Stimulated activated CD4-positive, alpha-beta T cell treated with anti-CD3 and anti-CD28 coated beads, Interleukin-1b, Interleukin-23, amount 100 ng/mL, for 1 hour (primary cell): ENCODE results near the gene ARHGAP42.
"Not testable (repeated sequence)": the region's sequence is repeated elsewhere in the genome, so short reads cannot be mapped to it uniquely, and the experiment has no call there.

ENCODE experiments used
- DNase-seq, 2 donors: peaks; one replicate each; pipeline ENCODE4 v3.0.0-alpha.2; 2020; ENCODE audit warnings: low read depth in 2 of 2

The ARHGAP42 gene

DNA sequence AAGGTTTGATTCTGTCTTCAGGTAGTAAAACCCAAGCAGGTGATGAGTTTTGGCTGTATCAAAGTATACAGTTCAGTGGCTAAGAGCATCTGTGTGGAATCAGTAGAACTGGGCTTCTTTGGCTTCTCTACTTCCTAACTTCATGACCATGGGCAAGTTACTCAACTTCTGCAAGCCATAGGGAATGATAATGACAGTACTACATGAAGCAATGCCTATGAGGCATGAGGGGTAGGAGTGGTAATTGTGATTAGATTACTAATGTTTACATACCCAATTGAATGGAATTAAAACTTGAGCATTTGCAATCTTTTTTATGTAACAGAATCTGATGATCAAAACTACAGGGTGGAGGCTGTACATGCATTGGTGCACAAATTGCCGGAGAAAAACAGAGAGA, 278.3 kb downstream of the ARHGAP42 start:
- no peak for DNase-seq

DNA sequence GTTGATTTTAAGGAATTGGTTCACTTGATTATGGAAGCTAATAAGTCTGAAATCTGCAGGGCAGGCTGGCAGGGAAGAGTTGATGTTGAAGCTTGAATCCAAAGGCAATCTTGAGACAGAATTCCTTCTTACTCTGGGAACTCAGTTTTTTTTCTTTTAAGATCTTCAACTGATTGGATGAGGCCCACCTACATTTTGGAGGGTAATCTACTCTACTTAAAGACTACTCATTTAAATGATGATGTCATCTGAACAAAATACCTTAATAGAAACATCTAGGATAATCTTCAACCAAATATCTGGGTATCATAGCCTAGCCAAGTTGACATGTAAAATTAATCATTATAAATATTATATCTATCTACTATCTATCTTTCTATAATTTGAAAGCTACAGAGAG, 279.3 kb downstream of the ARHGAP42 start:
- DNase-seq = no peak

DNA sequence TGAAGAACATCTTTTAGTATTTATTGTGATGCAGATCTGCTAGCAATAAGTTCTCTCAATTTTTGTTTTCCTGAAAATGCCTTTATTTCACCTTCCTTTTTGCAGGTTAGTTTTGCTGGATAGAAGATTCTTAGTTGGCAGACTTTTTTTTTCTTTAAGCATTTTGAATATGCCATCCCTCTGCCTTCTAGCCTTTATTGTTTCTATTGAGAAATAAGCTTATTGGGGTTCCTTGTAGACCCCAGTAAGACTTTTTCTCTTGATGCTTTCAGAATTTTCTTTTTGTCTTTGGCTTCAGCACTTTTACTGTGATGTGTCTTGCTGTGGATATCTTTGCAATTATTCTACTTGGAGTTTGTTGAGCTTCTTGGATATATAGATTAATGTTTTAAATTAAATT, 281.9 kb downstream of the ARHGAP42 start:
- DNase-seq = no peak

DNA sequence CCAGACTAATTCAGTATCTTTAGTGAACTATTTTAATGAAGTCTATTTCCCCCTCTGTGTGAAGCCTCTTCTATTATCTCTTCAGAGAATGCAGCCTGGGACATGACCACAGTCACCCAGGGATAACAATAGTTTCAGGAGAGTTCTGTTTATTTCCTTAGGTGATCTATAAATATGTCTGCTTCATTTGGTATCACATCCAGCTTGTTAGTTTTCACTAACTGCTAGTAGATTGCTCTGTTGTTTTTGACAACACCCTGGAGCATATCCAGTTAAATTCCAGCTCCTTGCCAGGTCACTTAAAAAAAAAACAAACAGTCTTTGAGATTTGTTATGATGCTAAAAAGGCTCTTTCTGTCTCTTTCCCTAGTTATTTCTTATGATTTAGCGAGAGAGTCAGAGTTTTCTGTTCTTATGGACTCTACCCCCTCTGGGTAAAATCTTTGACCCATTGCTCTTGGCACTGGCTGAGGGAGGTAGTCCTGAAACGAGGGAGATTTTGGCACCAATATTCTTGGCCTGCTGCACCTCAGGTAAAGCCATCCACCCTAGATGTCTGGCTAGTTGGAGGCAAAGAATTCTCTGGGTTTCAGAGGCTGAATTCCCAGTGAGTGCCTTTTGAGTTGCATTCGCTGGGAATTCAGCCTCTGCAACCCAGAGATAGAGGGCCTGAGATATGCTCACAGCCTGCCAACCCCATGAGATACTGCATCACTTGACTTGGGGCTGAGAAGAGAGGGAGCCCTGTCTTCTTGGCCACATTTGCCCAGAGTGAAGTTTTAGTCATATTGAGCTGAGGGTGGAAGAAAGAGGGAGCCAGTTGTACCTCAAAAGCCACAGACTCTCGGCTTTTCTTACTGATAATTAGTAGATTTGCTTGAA, 283.4 kb downstream of the ARHGAP42 start:
- no peak for DNase-seq

DNA sequence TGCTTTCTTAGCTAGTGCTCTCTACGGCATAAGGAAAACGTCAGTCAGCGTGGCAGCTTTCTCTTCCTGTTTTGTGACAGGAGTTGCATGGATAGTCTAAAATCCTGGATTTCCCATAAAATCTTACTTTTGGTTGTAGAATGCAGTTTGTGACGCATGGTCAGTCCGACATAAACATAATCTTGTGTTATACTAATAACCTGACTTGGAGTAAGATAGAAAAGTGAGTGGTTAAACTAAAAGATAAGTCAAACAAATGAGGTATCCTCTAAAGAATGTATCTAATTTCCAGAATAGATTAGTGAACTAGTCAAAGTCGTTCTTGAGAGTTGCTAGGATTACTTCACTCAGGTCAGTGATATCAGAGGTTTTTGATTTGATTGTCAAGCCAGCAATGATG, 285.0 kb downstream of the ARHGAP42 start:
- no peak for DNase-seq

DNA sequence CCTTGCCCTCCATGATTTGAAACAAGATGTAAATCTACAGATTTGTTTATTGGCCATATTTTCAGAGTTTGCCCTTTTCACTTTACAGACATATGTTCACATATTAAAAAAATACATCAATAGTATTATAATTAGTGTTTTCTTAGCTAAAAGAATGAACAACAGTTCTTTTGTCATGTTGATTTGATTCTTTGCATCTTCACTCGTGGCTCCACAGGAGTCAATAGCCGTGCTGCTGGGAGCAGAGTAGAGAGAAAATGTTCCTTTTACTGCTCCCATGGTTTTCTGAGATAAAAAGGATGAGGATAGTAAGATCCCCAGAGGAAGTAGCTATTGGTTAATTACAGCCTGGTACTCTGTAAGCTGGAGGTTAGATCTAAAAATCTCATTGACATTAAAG, 291.4 kb downstream of the ARHGAP42 start:
- DNase-seq = no peak

DNA sequence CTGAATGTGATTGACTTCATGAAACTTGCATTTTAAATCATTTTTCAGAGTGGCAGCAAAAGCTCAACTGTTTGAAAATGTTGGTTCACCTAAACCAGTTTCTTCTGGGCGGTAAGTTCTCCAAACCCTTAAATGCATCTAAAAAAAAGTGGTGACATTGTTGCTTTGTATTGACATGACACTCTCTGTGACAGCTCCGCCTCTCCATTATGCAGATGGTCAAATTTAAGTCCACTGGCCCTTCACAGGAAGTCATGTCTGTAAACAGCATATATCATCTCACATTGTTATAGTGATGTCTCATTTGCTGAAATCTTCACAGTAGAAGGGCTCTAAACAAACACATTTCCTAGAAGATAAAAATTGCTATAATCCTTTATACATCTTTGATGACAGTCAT, 291.9 kb downstream of the ARHGAP42 start:
- DNase-seq = no peak

DNA sequence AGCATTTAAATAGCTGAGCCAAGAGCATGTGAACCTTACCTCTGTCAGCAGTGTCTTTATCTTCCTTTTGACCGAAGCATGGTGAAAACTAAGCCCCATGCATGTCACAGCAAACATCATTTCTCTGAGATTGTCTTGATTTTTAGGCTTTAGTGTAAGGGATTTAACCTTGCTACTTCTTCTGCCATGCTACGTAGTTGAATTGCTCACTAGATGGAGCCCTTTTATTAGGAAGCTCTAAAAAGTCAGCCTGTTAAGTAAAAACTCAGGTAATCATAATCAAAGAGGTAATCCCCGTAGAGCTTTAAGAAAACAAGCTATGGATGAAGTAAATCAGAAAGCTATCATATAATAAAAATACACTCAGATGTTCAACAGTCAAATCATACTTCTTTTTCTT, 293.1 kb downstream of the ARHGAP42 start:
- no peak for DNase-seq

DNA sequence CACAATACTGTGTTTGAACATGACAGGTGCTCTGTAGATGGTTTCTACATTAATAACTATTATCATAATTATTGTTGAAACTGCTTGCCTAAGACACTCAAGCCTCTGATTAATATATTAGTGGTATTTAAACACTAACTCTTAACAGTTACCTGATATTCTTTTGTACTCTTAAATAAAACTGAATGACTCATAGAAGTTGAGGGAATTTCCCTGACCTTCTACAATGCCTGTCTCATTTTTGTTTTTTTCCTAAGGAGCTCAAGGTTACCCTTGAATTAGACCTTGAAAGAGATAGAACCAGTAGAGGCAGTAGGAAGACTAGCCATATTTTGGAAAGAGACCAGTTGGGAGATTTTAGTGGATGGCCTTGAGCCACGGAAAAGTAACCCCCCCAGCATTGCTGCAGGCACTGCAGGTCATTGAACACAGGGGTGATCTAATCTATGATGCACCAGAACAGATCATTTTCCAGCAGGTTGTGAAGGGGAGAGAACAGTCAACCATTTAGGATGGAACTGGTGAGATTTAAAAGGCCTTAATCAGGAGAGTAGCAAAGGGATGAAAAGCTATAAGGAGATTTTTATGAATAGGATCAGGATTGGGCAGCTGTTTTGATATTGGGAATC, 294.2 kb downstream of the ARHGAP42 start:
- no peak for DNase-seq

DNA sequence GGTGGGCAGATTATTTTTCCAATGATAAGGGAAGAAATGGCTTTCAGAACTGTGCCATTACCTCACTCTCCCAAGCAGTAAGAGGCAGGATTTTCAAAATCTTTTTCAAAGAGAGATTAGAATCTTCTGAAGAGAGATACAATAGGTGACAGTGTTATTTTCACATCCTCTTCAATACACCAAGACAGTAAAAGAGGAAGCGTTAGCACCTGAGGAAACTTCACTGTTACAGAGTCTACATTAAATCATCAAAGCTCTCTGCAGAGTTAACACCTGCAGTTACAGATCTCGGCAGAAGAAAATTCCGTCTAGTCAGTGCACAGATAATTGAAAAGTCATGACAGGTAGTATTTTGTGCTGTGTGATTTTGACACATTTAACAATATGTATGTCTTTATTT, 297.6 kb downstream of the ARHGAP42 start:
- DNase-seq = no peak

DNA sequence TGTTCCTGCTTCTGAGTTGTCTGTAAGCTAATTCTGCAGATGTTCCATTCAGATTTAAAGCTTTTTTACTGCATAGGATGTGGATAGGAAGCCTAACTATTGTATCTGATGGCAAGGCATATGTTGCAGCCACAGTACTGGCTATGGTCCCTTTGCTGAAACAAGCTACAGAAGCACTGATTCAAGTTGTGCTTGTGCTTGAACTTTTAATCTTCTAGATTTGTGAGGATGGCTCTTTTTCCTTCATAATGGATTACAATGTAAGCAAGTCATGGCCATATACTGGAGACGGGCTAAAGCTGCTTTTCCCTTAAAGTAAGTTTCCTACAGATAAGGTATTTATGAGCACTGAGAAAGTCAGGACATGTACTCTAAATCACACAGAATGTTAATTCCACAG, 303.8 kb downstream of the ARHGAP42 start:
- no peak for DNase-seq

DNA sequence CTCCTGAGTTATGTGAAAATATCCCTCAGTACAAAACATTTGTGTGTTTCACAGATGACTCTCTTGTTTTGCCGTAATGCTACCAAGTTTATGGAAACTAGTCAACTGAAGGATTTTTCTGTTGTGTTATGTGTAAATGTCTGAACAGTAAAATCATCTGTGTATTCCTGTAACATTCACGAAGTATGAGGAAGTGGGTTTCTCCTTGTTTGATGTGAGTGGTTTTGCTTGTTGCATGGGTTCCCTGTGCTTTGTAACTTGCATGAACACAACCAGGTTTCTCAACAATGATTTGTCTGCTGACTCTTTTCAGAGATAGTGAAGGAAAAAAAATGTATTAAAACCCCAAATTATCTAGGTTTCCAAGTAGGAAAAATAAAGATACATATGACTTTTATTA, 304.5 kb downstream of the ARHGAP42 start:
- no peak for DNase-seq

DNA sequence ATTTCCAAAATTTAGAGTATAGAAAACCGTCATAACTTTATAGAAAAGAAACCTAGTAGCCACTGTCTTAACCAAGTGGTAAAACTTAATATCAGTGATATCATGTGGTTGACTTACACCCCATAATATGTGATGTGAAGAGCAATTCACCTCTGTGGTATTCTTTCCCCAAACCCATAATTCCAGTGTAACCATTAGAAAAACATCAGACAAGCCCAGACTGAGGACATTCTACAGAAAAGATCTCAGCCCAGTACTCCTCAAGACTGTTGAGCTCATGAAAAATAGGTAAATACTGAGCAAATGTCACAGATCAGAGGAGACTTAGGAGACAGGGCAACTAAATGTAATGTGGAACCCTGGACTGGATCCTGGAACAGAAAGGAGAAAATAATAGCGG, 307.9 kb downstream of the ARHGAP42 start:
- DNase-seq = no peak

DNA sequence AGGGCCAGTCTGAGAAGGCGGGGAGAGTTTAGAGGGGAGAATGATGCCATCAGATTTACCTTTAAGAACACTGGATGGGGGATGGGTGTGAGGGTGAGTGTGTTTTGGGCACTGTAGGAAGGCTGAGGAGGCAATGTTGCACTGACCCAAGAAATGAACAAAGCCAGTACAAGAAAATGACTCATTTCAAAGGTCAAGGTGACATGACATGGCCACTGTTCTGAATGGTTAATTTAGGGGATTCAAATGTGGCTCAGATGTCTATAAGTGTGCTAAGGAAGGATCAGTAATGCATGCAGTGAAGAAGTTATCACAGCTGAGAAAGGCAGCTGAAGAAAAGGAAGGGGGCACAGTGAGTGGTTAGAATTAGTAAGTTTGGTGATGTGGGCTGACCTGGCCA, 312.7 kb downstream of the ARHGAP42 start:
- DNase-seq = no peak

DNA sequence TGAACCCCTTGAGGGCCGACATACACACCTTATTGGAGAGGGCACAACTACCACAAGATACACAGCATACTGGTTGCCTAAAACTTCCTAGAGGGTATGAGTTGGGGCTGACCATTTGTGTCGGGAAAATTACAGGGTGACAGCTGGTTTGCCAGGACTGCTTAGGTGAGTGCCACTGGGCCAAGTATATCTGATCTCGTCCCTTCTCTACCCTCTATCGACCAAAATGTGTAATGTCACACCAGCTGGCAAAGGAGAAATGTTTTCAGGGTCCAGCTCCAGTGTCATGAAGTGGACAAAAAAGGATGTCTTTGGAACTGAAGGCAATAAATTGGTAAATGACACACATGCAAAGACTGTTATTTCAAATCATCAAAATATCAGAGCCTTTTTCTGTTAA, 316.4 kb downstream of the ARHGAP42 start:
- DNase-seq = no peak

DNA sequence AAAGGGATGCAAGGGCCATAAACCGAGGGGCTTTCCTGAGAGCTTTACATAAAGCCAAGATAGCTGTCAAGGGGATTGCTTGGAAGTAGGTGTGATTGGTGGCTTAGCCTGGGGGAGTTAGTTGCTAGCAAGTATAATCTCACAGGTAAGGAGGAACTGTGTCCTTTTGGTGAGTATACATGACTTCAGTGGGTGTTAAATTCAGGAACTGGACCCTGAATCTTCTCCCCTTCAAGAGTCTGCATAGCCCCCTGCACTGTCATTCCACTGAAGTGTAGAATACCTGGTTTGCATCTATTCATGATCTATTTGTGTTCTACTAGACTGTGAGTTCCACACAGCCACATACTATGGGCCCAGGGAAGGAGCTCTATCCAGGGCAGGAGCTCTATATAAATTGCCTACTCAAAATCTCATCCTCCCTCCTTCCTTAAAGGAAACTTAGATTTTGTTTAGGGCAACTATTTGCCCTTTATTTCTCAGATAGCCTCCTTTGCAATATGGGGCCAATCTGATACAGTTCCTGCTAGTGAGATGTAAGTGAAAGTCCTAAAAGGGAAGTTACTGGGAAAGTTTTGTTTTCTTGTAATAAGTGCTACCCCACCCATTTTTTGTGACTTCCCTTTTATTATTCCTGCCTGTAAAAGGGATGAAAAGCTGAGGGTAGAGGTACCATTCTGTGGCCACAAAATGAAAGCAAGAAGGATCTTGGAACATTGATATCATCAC, 322.0 kb downstream of the ARHGAP42 start:
- no peak for DNase-seq

DNA sequence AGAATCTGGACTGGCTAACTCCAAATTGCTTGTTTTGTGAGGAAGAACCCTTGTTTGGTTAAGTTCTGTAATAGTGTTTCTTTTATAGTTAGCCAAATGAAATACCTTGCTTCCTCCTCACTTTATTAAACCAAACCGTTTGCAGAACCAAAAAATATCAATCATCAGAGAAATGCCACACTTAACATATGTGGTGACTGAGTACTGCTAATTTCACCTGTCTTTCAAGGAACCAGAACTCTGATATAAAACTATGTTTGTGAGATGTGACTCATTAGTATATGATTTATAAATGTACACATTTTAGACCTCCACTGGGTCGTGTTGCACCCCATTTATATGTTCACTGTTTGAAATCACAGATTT, 322.6 kb downstream of the ARHGAP42 start:
- DNase-seq = no peak

DNA sequence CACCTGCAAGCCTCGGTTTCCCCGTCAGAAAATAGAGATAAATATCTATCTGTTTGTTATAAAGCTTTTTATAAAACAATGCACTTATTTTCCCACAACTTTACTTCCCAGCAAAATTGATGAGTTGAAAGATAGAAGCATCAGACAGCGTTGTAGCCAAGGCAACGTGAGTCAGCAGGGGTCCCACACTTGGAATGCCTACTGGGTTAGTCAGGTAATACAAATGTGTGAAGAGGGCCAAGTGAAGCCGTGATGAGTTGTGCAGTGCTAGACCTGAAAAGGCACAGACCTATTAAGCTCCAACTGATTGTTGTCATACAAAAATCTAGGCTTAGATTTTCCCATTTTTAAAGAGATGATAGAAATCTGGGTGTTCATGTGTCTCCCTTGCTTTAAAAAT, 323.8 kb downstream of the ARHGAP42 start:
- no peak for DNase-seq

DNA sequence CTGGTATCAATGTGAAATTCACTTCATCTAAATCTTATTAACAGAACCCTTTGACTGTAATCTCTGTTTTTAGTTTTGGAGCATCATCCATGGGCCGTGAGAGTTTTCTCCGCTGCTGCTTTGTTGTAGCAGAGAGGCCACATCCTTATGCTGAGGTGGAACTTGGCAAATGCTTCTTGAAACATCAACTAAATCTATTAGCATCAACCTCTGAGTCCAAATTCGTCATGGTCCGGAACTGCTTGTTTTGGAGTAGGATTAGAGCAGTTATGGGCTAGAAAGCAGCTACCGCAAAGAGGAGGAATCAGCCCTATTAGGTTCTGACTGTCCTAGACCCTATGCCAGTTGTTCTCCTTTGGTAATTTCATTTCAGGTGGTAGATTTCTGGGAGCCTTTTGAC, 324.8 kb downstream of the ARHGAP42 start:
- DNase-seq = no peak

DNA sequence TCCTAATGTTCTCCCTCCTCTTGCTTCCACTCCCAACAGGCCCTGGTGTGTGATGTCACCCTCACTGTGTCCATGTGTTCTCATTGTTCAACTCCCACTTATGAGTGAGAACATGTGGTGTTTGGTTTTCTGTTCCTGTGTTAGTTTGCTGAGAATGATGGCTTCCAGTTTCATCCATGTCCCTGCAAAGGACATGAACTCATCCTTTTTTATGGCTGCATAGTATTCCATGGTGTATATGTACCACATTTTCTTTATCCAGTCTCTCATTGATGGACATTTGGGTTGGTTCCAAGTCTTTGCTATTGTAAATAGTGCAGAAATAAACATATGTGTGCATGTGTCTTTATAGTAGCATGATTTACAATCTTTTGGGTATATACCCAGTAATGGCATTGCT, 326.6 kb downstream of the ARHGAP42 start:
- not testable (repeated sequence) for DNase-seq

DNA sequence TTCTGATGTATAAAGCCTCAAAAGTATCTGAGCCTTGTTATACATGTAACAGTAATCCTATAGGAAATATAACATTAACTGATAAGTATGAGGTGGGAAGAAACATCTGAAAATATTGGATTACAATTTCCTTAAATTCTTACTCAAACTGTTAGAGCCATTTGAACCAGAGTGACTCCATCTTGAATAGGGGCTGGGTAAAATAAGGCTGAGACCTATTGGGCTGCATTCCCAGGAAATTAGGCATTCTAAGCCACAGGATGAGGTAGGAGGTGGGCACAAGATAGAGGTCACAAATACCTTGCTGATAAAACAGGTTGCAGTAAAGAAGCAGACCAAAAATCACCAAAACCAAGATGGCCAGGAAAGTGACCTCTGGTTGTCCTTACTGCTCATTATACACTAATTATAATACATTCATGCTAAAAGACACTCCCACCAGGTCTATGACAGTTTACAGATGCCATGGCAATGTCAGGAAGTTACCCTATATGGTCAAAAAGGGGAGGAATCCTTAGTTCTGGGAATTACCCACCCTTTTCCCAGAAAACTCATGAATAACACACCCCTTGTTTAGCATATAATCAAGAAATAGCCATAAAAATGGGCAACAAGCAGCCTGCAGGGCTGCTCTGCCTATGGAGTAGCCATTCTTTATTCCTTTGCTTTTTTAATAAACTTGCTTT, 327.7 kb downstream of the ARHGAP42 start:
- no peak for DNase-seq

DNA sequence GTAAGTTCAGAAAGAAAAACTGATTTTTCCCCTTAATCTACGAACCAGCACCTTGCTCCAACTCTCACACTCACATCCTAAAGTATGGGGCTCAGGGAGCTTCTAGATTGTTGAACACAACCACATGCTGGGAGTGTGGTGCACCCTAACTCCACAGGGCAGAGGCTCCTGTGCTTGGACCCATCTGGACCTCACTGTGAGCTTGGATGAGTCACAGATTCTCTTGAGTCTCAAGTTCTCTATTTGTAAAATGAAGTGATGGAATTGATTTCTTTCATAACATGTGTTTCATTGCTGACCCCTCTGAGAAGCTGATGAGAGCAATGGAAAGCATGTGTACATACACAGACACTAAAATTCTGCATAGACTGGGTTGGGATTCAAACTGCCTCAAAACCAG, 332.8 kb downstream of the ARHGAP42 start:
- DNase-seq = no peak
